Measurements from ENCODE around the gene ANKRD11.

- TF ChIP-seq CTCF (conservative IDR thresholded peaks at IDR 0.05; ENCODE audit: low read length) (no peak), EZH2phosphoT487 (IDR thresholded peaks at IDR 0.05; ENCODE audit: borderline replicate concordance) (no peak)
These were observed 143.5 kb downstream of the ANKRD11 start for GRCh38 chr16:89346869-89347268.

Data from Loucy (cell line).